HG03039 (cell line): ENCODE results near the gene SPTBN4.
"Not testable (repeated sequence)": the region's sequence is repeated elsewhere in the genome, so short reads cannot be mapped to it uniquely, and the experiment has no call there.

Experiments
- ATAC-seq: cut with Tn5 transposase; IDR thresholded peaks from one replicate; pipeline ENCODE4 v1.9.1; 2021; ENCODE audit warnings: mild to moderate bottlenecking, moderate library complexity; ENCODE audit not compliant: unreplicated experiment

Gene SPTBN4

GRCh38 chr19:40528078-40528477 lies 61.3 kb downstream of the SPTBN4 start:
- no peak for ATAC-seq

DNA sequence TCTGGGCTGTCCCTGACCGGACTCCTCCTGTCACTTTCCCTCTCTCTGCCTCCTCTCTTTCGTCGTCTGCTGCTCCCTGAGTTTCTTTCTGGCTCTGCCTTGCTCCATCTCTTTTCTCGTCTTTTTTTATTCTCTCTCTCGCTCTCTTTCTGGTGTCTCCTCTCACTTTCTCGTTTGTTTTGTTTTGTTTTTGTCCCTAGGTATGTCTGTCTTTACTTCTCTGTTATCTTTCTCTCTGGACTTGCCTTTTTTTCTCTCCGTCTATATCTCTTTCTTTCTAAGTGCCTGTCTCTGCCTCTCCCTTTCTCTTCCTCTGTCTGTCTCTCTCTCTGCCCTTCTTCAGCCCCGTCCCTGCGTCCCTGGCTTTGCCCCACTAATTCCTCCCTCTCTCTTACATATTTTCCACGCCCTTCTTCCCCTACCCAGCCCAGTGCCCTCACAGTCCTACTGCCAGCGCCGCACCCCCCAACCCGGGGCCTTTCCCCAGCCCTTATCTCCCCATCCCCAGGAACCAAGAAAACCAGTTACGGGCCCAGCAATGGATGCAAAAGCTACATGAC lies 61.8 kb downstream of the SPTBN4 start:
- ATAC-seq: no peak

DNA sequence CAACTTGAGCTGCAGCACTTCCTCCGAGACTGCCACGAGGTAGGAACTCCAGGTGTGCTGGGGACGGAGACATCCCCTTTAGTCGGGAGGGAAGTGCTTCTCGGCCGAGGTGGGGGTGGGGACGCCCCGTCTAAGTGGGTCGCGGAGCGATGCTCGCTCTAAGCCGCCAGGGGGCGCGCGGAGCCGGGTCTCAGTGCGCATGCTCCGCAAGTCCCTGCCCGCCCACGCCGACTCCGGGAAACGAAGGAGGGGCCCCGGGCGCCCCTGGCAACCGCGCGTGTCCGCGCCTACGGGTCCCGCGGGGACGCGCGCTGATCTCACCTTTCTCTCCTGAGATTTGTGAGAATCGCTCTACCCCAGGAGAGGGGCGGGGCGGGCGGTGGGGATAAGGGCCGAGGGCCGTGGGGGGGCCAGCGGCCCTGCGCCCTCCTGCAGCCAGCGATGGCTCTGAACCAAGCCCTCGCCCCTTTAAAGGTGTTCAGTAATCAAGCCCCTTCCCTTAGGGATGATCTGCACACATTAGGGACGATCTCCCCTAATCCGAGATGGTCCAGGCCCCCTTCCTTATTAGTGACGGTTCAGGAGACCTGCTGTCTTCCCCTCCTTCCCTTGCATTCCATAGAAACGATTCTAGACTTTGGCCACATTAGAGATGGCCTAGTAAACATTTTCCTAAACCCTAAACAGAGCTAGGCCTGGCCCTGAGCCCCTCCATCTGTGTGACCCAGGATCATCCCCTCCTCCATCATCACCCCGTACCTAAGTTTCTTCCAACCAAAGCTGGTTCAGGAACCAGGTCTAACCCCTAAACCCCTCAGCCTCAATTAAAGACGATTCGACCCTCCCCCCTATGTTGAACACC lies 62.5 kb downstream of the SPTBN4 start:
- no peak for ATAC-seq

- ATAC-seq: no peak
Measured at GRCh38 chr19:40530091-40530901, 63.5 kb downstream of the SPTBN4 start.

DNA sequence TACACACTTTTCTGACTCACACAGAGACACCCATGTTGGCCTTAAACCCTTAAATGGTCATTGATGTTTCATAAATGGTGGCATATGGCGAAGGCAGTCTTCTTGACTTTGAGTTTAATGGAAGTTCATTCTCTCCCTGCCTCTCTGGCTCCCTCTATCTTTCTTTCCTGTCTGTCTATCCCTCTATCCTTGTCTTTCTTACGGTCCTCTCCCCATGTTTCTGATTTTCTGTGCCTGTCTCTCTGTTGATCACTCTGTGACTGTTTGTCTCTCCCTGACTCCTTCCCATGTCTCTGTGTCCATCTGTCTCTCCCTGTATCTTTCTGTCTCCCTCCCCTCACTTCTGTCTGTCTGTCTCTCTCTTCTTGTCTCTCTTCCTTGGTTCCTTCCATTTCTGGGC lies 66.7 kb downstream of the SPTBN4 start:
- no peak for ATAC-seq

GRCh38 chr19:40534148-40534547 lies 67.3 kb downstream of the SPTBN4 start:
- no peak for ATAC-seq

DNA sequence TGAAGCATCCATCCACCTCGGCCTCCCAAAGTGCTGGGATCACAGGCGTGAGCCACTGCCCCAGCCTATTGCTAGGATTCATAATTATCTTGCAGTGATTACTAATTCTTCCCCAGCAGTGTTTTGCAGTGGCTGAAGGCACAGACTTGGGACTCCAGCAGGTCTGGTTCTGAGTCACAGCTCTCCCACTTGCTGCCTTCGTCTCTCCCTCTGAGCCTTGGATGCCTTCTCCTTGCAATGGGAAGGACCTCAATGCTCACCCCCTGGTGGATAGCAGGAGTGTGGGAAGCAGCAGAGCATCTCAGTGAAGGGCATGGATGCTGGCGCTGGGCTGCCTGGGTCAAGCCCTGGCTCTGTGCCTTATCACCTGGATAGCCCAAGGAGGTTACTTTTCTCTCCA lies 72.3 kb downstream of the SPTBN4 start:
- no peak for ATAC-seq

DNA sequence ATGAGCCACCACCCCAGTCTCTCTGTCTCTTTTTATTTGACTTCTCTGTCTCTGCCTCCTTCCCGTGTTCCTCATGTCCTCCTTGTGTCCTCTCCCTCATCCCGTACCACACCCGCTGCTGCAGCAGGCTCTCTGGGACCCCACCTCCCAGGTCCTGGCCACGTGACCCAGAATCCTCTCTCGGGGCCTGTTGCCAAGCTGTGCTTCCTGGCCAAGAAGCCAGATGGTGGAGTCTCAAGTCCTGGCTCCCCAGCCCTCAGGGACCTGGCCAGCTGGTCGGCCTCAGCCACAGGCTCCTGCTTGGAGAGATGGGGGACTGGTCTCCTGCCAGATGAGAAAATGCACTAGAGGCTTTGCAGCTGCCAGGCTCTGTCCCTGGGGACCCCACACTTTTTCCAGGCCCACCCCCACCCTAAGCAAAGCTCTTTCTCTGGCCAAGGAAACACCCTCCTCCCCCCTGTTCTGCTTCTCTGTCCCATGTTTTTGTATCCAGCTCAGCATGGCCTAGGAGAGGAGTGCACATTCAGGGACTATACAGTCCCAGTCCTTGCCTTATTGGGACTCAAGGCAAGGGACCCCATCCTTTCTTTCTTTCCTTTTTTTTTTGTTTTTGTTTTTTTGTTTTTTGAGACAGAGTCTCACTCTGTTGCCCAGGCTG lies 75.5 kb downstream of the SPTBN4 start:
- no peak for ATAC-seq

- ATAC-seq: no peak
Measured at GRCh38 chr19:40543029-40543597, 76.3 kb downstream of the SPTBN4 start.

- not testable (repeated sequence) for ATAC-seq
Measured at GRCh38 chr19:40546153-40546841, 79.5 kb downstream of the SPTBN4 start.

DNA sequence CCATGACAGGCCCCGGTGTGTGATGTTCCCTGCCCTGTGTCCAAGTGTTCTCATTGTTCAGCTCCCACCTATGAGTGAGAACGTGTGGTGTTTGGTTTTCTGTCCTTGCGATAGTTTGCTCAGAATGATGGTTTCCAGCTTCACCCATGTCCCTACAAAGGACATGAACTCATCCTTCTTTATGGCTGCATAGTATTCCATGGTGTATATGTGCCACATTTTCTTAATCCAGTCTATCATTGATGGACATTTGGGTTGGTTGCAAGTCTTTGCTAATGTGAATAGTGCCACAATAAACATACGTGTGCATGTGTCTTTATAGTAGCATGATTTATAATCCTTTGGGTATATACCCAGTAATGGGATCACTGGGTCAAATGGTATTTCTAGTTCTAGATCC lies 80.4 kb downstream of the SPTBN4 start:
- not testable (repeated sequence) for ATAC-seq

GRCh38 chr19:40547836-40548235 lies 81.0 kb downstream of the SPTBN4 start:
- no peak for ATAC-seq

GRCh38 chr19:40549007-40549708 lies 82.4 kb downstream of the SPTBN4 start:
- no peak for ATAC-seq

- ATAC-seq: no peak
Measured at GRCh38 chr19:40550951-40551350, 84.2 kb downstream of the SPTBN4 start.

- no peak for ATAC-seq
Measured at GRCh38 chr19:40552848-40553247, 86.0 kb downstream of the SPTBN4 start.

DNA sequence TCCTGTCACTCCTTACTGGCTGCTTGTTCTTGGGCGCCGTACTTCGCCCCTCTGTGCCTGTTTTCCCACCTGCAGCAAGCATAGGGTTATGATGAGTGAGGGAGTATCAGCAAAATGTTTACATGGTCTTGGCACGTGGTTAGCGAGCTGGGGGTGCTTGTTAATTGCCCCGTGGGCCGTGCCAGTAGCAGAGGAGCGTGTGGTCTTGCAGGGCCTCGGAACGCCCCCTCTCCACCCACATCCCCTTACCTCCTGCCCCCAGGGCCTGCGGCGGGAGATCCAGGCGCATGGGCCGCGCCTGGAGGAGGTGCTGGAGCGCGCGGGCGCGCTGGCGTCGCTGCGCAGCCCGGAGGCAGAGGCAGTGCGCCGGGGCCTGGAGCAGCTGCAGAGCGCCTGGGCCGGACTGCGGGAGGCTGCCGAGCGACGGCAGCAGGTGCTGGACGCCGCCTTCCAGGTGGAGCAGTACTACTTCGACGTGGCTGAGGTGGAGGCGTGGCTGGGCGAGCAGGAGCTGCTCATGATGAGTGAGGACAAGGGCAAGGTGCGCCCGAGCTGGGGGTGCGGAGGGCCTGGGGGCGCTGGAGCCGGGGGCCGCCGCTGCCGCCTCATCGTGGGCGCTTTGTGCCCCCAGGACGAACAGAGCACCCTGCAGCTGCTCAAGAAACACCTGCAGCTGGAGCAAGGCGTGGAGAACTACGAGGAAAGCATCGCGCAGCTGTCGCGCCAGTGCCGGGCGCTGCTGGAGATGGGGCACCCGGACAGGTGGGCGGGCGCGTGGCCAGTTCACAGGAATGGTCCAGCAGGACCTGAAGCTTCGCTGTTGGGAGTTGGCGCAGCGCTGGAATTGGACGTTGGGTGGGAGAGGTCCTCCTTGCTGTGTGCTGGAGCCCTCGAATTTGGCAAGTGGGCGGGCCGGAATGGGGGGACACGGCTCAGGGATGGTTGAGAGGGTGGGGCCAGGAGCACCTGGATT lies 87.4 kb downstream of the SPTBN4 start:
- ATAC-seq: no peak

DNA sequence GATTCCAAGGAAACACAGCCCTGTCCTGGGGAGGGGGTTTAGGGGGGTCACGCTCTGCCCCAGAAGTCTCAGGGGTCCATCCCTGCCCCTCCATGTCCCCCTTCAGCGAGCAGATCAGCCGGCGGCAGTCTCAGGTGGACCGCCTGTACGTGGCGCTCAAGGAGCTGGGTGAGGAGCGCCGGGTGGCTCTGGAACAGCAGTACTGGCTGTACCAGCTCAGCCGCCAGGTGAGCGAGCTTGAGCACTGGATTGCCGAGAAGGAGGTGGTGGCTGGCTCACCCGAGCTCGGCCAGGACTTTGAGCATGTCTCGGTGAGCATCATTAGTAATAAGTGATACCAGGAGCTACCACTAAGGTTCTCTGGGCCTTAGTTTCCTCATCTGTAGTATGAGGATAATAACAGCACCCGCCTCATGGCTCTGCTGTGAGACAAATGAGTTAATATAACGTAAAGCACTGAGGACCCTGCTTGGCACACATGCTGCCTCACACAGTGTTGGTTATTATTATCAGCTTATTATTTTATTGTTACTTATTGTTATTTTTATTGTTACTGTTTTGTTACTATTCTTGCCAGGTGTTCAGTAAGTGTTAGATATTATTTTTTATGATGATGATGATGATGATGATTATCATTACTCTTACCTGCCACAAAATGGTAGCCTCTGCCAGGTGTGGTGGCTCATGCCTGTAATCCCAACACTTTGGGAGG lies 89.3 kb downstream of the SPTBN4 start:
- ATAC-seq: no peak
